ENCODE measurements around the gene HMX3. TPM values are rescaled to one million over a fixed set of nuclear protein-coding genes. Genes with fewer than 3 reads are reported as not detected.

HMX3 gene
- 1.6 TPM for total RNA-seq

GRCh38 chr10:123135415-123136141, at the start of gene HMX3:
TSS of gene HMX3 (plus strand) at chr10:123135970. CDS start at chr10:123136051, 81 bp downstream.
- no peak for DNase-seq (ENCODE audit: low spot score)

GRCh38 chr10:123086281-123086680, 49.5 kb upstream of the HMX3 start:
- DNase-seq (ENCODE audit: low spot score): no peak

GRCh38 chr10:123087348-123087747, 48.4 kb upstream of the HMX3 start:
- no peak for DNase-seq (ENCODE audit: low spot score)

GRCh38 chr10:123087786-123088185, 48.0 kb upstream of the HMX3 start:
- no peak for DNase-seq (ENCODE audit: low spot score)

- no peak for DNase-seq (ENCODE audit: low spot score)
Measured at GRCh38 chr10:123092635-123093414, 42.9 kb upstream of the HMX3 start.

GRCh38 chr10:123093489-123093888, 42.3 kb upstream of the HMX3 start:
- no peak for DNase-seq (ENCODE audit: low spot score)

- DNase-seq (ENCODE audit: low spot score): no peak
Measured at GRCh38 chr10:123096452-123096851, 39.3 kb upstream of the HMX3 start.

- no peak for DNase-seq (ENCODE audit: low spot score)
Measured at GRCh38 chr10:123097039-123097438, 38.7 kb upstream of the HMX3 start.

- no peak for DNase-seq (ENCODE audit: low spot score)
Measured at GRCh38 chr10:123100030-123100762, 35.6 kb upstream of the HMX3 start.

- no peak for DNase-seq (ENCODE audit: low spot score)
Measured at GRCh38 chr10:123101872-123102271, 33.9 kb upstream of the HMX3 start.

GRCh38 chr10:123102673-123103072, 33.1 kb upstream of the HMX3 start:
- no peak for DNase-seq (ENCODE audit: low spot score)

- no peak for DNase-seq (ENCODE audit: low spot score)
Measured at GRCh38 chr10:123103944-123104343, 31.8 kb upstream of the HMX3 start.

- no peak for DNase-seq (ENCODE audit: low spot score)
Measured at GRCh38 chr10:123109466-123109865, 26.3 kb upstream of the HMX3 start.

GRCh38 chr10:123117644-123118417, 17.9 kb upstream of the HMX3 start:
- no peak for DNase-seq (ENCODE audit: low spot score)

- no peak for DNase-seq (ENCODE audit: low spot score)
Measured at GRCh38 chr10:123119081-123119480, 16.7 kb upstream of the HMX3 start.

- no peak for DNase-seq (ENCODE audit: low spot score)
Measured at GRCh38 chr10:123126246-123126645, 9.5 kb upstream of the HMX3 start.

GRCh38 chr10:123129618-123130271, 6.0 kb upstream of the HMX3 start:
- DNase-seq (ENCODE audit: low spot score): no peak

GRCh38 chr10:123132576-123133477, 2.9 kb upstream of the HMX3 start:
- peak; percentile 84 for DNase-seq (ENCODE audit: low spot score)

- DNase-seq (ENCODE audit: low spot score): no peak
Measured at GRCh38 chr10:123133541-123134342, 2.0 kb upstream of the HMX3 start.

Data from mucosa of gallbladder (tissue), 1 donor.